GM12801 (cell line): Measurements from ENCODE around the gene RPS19BP1.

Source experiments
- CTCF ChIP-seq: IDR thresholded peaks from one replicate; pipeline ENCODE4 v1.5.1; 2011; ENCODE audit warnings: control low read depth; ENCODE audit not compliant: insufficient read length; ENCODE audit errors: extremely low read depth

The RPS19BP1 gene

GRCh38 chr22:39489094-39490068, 43.2 kb downstream of the RPS19BP1 start:
- TF ChIP-seq CTCF = no peak

GRCh38 chr22:39488563-39489083, 43.9 kb downstream of the RPS19BP1 start:
- TF ChIP-seq CTCF = no peak

GRCh38 chr22:39487826-39488520, 44.6 kb downstream of the RPS19BP1 start:
- TF ChIP-seq CTCF = no peak

GRCh38 chr22:39486951-39487825, 45.4 kb downstream of the RPS19BP1 start:
- no peak for TF ChIP-seq CTCF

GRCh38 chr22:39482768-39483167, 49.8 kb downstream of the RPS19BP1 start:
- no peak for TF ChIP-seq CTCF

- TF ChIP-seq CTCF = no peak
These were observed 51.0 kb downstream of the RPS19BP1 start for GRCh38 chr22:39481595-39481994.
